Omental fat pad (tissue), 4 donors: ENCODE results near the gene OSBPL10. TPM values are rescaled to one million over a fixed set of nuclear protein-coding genes. Genes with fewer than 3 reads are reported as not detected.

ENCODE experiments used
- ATAC-seq: fragments of 150-250 bp; one replicate; pipeline ENCODE4 v1.9.1; 2016; ENCODE audit warnings: mild to moderate bottlenecking, moderate library complexity; ENCODE audit not compliant: low FRiP score
- DNase-seq: peaks from one replicate; pipeline ENCODE4 v3.0.0-alpha.2; 2019; ENCODE audit warnings: low spot score
- CTCF ChIP-seq, 3 donors: fragments of 450-650 bp; IDR thresholded peaks; one replicate each; pipeline ENCODE4 v1.5.1; 2016 to 2017; ENCODE audit warnings: antibody characterized with exemption in 3 of 3, mild to moderate bottlenecking in 3 of 3, moderate library complexity in 2 of 3
- total RNA-seq, 4 donors: library from RNA; depleted of rRNA; stranded (reverse); fragments of >200 nt; gene quantifications; one replicate each; pipeline ENCODE4 v1.1.0, GENCODE V29; 2016

OSBPL10 gene
- total RNA-seq, 4 donors from 2014 or later: 6.3 to 67.1 (median 10.5) TPM

- ATAC-seq: no peak
- TF ChIP-seq CTCF (IDR thresholded peaks at IDR 0.05): no peak
Observed at GRCh38 chr3:31821118-31821517, 159.9 kb downstream of the OSBPL10 start.

GRCh38 chr3:31819441-31819840, 161.6 kb downstream of the OSBPL10 start:
- no peak for TF ChIP-seq CTCF (IDR thresholded peaks at IDR 0.05)
- DNase-seq (no peak), ATAC-seq (no peak)

More at GRCh38 chr3:31821118-31821517, 159.9 kb downstream of the OSBPL10 start:
- no peak for DNase-seq

DNA sequence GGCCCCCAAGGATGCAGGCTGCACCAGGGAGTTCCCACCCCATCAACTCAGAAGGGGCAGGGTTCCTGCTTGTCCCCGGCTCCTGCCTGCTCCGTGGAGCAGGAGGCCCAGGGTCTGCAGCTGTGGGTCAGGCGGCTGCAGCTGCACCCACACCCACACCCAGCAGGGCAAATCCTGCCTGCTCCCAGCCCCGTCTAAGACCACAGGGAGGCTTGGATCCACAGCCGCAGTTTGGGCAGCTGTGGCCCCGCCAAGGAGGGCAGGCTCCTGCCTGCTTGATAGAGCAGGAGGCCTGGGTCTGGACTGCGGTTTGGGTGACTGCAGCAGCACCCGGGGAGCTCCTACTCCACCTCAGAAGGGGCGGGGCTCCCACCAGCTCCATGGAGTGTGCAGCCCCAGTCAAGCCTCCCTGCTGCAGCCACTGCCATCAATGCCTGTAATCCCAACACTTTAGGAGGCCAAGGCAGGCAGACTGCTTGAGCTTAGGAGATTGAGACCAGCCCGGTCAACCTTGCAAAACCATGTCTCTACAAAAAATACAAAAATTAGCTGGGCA, 163.6 kb downstream of the OSBPL10 start:
- TF ChIP-seq CTCF (IDR thresholded peaks at IDR 0.05): no peak
- DNase-seq: no peak
- ATAC-seq: no peak

DNA sequence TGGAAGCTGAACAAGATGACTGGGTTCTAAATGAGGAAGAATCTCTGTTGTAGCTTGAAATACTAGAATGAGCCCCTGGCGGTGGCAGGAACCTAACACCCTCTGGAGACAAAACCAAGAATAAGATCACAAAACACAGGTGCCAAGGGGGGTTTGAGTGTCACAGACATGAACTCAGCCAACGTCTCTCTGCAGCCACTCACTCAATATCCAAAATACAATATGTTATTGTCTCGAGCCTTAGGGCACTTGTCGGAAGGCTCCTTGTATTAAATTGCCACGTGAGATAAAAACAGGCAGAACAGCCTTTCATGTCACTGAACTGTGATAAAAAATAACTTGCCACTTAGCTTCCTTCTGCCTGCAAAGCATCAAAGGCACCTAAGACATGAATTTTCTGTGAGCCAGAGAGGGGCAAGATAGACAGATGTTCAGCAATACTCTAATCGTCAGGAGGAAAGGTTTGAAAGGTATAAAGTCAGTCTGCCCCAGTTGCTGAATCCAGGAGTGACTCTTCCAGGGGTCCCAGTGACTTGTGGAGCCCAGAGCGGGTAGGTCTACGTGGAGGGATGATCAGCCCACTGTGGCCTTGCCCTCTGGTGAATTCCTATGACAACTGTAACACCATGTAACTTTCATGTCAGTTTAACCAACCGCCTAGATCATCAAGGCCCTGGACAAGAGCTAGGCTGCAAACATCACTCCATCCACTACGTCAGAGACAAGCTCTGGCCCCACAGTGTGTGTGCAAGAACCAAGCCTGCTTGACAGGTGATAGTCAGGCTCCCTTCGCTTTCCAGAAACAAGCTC, 165.2 kb downstream of the OSBPL10 start:
- no peak for DNase-seq
- ATAC-seq: no peak
- TF ChIP-seq CTCF (IDR thresholded peaks at IDR 0.05): no peak

DNA sequence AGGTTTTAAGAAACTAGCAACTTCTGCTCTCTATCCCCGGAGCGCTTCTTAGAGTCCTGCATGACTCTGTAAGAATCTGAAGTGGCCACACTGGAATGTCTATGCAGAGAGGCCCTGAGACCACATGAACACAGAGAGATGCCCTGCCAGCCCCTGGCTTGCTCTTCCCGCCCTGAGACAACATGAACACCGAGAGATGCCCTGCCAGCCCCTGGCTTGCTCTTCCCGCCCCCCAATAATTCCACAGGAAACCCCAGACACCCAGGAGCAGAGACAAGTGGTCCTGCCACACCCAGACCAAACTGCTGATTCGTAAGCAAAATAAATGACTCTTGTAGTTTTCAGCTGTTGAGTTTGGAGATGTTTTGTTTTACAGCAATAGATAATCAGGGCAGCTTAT, 166.1 kb downstream of the OSBPL10 start:
- no peak for TF ChIP-seq CTCF (IDR thresholded peaks at IDR 0.05)
- no peak for DNase-seq
- ATAC-seq: no peak

DNA sequence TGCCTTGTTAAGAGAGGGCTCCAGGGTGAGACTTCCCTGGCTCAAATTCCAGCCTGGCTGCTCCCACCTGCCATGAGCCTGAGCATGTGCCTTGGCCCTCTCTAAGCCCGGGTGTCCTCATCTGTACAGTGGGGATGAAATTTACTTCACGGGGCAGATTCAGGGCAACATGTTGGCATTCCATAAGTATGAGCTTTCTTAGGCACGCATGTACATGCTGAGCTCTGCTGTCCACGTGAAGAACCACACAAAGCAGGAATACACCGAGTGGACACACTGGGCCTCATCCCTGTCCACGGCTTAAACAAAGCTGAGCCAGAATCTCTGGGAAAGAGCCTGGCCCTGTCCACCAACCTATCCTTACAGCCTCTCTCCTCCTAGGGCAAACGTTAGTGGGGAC, 167.4 kb downstream of the OSBPL10 start:
- ATAC-seq (no peak), DNase-seq (no peak)
- TF ChIP-seq CTCF (IDR thresholded peaks at IDR 0.05): no peak

- no peak for DNase-seq
- ATAC-seq: no peak
- TF ChIP-seq CTCF (IDR thresholded peaks at IDR 0.05): no peak
Observed at GRCh38 chr3:31813197-31813596, 167.9 kb downstream of the OSBPL10 start.
